ENCODE data around the gene HMGCS2.

Gene HMGCS2

GRCh38 chr1:119768778-119769177, at the start of gene HMGCS2:
TSS of gene HMGCS2 (minus strand) at chr1:119768905. CDS start at chr1:119768844, 61 bp downstream.
- DNase-seq = no peak

- DNase-seq = no peak
These were observed 49.5 kb upstream of the HMGCS2 start for GRCh38 chr1:119818181-119818580.

DNA sequence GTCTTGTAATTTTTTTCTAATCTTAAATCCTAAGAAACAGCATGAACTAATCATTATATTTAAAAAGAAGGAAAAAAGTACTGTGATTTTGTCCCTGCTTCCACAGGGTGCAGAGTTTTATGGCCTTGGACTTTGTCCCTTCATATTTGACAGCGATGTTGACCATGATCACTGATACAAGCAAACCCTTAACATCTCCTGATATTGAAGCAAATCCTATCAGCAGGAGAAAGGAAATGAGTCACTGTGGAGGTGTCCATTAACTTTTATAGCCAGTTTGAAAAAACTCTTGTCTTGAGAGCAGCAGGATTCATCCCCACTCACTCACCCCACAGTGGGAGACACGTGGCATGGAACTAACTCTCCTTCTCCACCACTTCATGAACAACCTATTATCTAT, 47.7 kb upstream of the HMGCS2 start:
- no peak for DNase-seq

- no peak for DNase-seq
These were observed 47.2 kb upstream of the HMGCS2 start for GRCh38 chr1:119815928-119816327.

DNA sequence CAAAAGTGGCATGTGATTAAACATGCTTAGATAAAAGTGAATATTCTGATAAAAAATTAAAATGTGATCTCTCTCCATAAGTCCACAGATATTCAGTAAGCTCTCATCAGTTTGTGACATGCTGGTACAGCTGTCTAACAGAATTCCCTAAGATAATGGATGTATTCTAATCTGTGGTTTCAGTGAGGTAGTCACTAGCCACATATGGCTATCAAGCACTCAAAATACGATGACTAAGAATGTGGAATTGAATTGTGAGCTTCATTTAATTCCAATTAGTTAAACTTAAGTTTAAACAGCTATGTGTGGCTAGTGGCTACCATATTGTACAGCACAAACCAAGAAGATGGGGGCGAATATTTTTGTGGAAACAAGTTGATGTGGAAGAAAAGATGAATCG, 46.7 kb upstream of the HMGCS2 start:
- DNase-seq = no peak

DNA sequence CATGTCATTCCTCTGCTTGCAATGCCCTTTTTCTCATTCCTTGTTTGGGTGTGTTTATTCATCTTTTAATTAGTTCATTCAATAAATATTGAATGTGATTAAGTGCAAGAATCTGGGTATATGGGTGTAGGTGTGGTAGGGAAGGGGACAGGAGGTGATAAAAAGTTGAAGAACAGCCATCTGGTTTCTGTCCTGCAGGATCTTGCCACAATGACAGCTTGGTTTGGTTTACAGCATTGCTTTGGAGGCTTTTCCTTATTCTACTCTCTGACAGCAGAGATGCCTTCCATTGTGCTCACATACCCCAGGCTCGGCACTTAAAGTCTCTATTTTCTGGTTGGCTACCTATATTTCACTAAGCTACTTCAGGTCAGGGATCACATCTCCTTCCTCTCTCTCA, 45.6 kb upstream of the HMGCS2 start:
- DNase-seq = no peak

DNA sequence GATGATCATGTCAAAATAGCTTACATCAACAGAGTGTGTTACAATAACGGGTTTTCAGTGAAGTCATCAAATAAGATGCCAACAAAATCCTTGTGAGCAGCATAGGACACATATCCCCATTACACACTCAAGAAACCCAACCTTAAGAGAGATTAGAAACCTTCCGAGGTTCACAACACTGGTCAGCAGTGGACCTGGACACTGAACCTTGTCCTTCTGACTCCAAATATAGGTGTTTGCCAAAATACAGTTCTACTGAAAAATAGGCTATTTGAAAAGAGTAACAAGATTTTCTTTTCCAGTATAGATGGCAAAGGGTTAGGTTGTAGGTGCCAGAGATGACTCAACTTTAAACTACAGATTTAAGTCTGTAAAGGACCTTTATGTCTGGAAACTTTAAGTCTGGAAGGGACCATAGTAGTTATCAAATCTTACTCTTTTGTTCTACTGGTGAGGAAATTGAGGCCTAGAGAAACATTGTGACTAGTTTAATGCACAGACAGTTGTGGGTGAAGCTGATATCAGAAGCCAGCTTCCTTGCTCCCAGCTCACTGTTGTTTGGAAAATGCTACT, 43.4 kb upstream of the HMGCS2 start:
- no peak for DNase-seq

- DNase-seq = no peak
These were observed 42.7 kb upstream of the HMGCS2 start, which contains the start of gene REG4 for GRCh38 chr1:119811387-119811786. TSS of gene REG4 (minus strand) at chr1:119811460. CDS start at chr1:119808769, 2,691 bp downstream.

DNA sequence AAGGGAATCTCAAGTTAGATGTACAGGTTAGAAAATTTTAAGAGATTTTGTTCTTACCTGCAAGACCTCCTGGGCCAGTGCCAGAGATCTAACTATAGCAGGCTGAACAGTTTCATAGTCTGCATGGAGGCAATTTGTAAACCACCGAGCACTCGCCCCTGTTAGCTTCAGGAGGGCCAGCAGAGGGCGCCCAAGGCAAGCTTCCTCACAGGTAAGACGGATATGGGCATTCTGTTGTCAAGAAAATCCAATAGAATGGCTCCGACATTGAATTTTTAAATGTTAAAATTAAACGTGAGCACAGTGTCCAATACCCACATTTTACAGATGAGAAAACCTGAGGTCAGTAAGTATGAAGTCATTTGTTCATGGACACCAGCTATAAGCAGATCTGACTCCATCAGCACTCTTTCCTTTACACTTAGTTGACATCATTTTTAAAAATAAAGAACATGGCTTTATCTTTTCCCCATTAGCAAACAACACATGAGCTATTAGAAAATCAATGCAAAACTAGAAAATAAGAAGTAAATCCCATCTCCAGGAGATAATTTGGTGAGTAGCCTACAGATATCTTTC, 40.4 kb upstream of the HMGCS2 start:
- DNase-seq = peak; percentile 78

DNA sequence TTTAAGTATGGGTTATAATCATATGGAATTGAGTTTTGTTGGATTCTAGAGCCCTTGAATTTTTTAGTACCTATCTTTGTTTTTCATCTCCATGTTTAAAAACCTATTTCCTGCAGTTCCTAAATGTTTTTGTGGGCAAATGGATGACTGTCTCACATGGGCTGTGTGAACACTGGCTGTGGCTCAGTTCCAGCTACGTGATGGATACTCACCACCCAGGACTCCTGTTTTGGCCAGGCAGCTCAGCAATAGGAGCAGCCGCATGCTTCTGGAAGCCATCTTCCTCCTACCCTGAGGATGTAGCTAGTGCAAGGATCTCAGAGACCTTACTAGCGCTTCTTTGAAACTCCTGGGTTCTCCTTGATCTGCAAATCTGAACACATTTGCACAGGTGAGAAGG, 39.8 kb upstream of the HMGCS2 start:
- DNase-seq = no peak

- DNase-seq = no peak
These were observed 37.8 kb upstream of the HMGCS2 start for GRCh38 chr1:119806489-119806888.

- DNase-seq = no peak
These were observed 37.0 kb upstream of the HMGCS2 start for GRCh38 chr1:119805746-119806145.

DNA sequence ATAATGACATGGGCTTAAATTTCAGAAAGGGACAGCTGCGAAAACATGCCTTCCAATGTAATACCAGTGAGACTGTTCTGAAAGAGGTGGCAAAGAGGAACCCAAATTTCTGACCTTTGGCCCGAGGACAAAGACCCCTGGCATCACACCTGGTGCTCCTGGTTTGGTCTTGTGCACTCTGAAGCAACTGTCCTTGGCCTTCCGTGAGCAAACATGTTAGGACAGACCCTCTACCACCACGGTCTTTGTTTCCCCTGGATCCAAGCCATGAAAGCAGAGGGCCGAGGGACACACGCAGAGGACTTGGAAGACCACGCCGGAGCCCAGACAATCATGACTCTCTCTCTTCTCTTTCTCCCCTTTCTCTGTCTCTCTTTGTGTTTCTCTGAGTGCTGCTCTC, 36.5 kb upstream of the HMGCS2 start:
- no peak for DNase-seq

DNA sequence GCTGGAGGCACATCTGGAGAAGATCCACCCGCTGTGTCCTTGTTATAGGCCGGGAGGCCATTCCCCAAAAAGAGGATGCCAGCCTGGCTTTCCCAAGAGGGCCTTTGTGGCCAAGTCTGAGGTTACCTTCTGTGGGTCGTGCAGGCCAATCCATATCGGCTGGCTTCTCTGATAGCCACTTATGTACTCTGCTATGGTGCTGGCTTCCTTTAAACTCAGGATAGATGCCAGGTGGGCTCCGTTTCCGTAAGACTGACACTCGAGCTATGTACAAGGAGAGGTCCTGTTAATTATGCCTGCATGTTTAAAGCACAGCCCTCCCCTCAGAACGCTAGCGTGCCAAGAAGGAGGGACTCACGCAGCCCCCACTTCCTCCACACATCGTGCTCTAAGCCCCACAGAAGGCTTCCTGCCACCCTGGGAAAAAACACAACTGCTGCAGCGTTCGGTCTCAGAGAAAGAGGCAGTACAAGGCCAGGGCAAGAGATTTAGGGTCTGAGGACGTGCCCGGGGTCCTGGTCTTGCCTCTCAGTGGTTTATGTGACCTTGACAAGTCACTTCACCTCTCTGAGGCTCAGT, 31.0 kb upstream of the HMGCS2 start:
- peak; percentile 3 for DNase-seq

- no peak for DNase-seq
These were observed 30.3 kb upstream of the HMGCS2 start for GRCh38 chr1:119799003-119799402.

- no peak for DNase-seq
These were observed 28.9 kb upstream of the HMGCS2 start for GRCh38 chr1:119797606-119798005.

DNA sequence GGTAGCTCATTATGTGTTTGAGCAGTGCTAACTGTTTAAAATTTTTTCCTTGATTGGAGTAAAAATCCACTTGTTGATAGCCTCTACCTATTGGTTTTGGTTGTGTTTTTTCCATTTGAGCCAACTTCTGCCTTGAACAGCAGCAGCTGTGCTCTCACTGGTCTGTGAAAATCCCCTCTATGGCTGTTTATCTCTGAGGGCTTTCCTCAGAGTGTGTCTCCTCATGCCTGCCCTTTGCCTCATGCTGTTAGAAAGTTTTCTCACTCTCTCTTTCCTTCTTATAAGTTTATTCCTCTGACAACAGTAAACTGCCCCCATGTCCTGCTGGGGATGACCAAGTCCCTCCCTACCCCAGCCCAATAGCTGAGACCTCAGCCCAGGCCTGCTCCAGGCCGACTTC, 28.5 kb upstream of the HMGCS2 start:
- no peak for DNase-seq

DNA sequence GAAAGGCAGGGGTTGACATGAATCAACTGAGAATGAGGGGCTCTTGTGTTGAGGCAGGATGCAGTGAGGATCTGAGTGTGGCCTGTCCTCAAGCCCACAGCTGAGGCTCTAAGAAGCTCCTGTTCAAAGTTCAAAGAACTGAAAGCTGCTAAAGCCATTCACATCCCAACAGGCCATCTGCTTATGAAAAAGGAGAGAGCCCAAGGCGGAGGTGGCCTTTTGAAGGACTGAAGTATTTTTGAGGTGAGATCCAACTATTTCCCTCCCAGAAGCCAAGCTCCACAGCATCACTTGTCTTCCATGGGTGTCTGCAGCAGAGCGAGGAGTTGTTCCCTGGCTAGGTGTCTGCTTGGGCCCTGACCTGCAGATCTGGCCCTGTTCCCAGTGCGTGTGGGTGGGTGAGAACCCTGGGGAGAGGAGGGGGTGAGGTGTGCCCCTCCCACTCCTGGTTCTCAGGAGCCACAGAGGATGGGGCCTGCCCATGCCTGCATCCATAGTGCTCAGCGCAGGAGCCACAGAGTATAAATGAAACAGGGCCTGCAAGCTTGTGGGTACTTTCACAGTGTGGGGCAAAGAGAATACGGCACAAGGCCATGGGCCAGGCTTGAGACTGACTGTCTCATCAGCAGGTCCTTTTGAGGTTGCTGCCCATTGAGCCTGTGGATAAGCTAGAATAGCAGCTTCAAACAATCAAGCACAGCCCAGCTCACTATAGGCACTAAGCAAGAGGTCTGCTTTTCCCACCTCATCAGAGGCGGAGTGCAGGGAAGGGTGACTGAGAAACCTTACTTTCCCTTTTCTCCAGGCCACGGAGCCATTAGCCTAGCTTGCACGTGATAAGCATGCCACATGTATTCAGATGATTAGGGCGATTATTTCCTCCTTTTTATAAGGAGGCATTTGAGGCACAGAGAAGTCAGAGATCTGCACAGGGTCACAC, 26.8 kb upstream of the HMGCS2 start:
- no peak for DNase-seq

GRCh38 chr1:119794876-119795240, 26.2 kb upstream of the HMGCS2 start:
- DNase-seq = no peak

- DNase-seq = no peak
These were observed 25.6 kb upstream of the HMGCS2 start for GRCh38 chr1:119794230-119794875.

GRCh38 chr1:119791377-119791776, 22.7 kb upstream of the HMGCS2 start:
- DNase-seq = no peak

DNA sequence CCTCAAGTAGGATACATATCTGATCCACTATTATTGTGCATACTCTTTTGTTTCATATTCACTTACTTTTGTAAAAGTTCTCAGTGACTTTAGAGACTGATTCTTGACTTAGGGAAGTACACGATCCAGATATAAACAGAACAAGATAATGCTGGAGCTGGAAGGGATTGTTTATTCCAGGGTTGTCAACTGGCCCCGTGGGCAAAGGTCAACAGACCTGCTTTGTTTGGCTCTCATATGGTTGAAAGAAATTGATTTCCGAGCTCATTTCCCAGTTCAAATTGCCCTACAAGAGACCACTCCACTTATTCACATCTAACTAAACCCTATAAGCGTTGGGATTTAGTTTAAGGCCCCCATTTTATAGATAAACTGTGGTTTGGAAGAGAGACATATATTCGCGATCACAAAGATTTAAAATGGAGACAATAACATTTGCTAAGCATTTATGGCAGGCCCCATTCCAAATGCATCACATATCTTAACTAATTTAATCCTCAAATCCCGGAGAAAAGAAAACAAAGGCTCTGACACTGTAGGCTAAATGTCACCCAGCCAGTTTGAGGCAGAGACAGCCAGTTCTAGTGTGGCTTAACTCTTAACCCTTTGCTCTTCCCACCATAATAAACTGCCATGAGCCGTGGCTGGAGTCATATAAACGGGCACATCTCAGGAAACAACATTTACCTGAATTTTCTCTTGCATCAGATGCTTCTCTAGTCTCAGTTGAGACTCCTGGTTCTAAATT, 21.9 kb upstream of the HMGCS2 start:
- DNase-seq = no peak

Measured in stimulated activated CD4-positive, alpha-beta T cell treated with anti-CD3 and anti-CD28 coated beads, Interleukin-15, amount 100 ng/mL, for 24 hours (primary cell).